Measurements from ENCODE around the gene ASB2. TPM values are rescaled to one million over a fixed set of nuclear protein-coding genes. Genes with fewer than 3 reads are reported as not detected.

ASB2 gene
- total and polyA plus RNA-seq, 2 of the 13 experiments (the other 11 are each of a cell fraction or from before 2014, with no cell fraction given): 0.82 to 4.1 TPM

- ChIA-PET CTCF (ENCODE audit: low intra/inter-chr PET ratio, low total read pairs) (interaction anchor here (0.7 to 2.6 kb wide), 2 partner anchors 28 to 29 kb away, joined by 3 to 15 read pairs; no protein-coding TSS in a partner anchor), POLR2A (interaction anchor here (1.1 to 3.9 kb wide), 6 partner anchors 11 to 33 kb away, joined by 3 to 25 read pairs (median 12); no protein-coding TSS in a partner anchor)
- H3K27me3 ChIP-seq (ENCODE audit: control insufficient read depth in 1 of 2, insufficient read depth in 2 of 2, low read length in 2 of 2): no peaks in the 10 kb centered on the region; a peak in 2 of 5 replicates
- peaks cover 43% of the 10 kb centered on the region for H3K4me1 ChIP-seq (ENCODE audit: insufficient read depth, low read length)
- H3K4me2 ChIP-seq (ENCODE audit: low read depth, low read length): peak overlapping the region; percentile 31
- H4K20me1 ChIP-seq (ENCODE audit: insufficient read depth, low read length): no peaks in the 10 kb centered on the region
- H3K9me3 ChIP-seq (ENCODE audit: low read length): no peaks in the 10 kb centered on the region
- TF ChIP-seq FOSL2 (CRISPR knock-in tag; IDR thresholded peaks at IDR 0.05) (0 out of 2 replicates have a peak, but pooled peaks have one; percentile 14), FOXK2 (IDR thresholded peaks at IDR 0.05) (no peak), ZNF687 (CRISPR knock-in tag; IDR thresholded peaks at IDR 0.05) (peak; percentile 24; the same call in 1 of the 2 replicates)
- H3K9ac ChIP-seq (ENCODE audit: insufficient read depth, low read depth, low read length): no peak overlapping the region
- H3K4me3 ChIP-seq (replicated peaks in 1 of 3; ENCODE audit: insufficient read depth in 1 of 3, low read depth in 2 of 3, low read length in 3 of 3): no peak overlapping the region
- BruUV-seq (replicated peaks): no TSS peak
- DNase-seq (ENCODE audit: low spot score) (no peak), FAIRE-seq (no peak), ATAC-seq (no peak)
- WGBS (ENCODE audit: low lambda C conversion rate): 52% methylated on average over 14 of the region's 16 CpGs
- intact Hi-C loops (cut with micrococcal nuclease; ENCODE audit: unreplicated experiment) (loop anchor here (1.0 kb wide), 1 partner anchor 60 kb away; no protein-coding TSS in a partner anchor), in situ Hi-C loops (cut with HindIII; ENCODE audit: extremely low pct_ligation_motif_present, low pct_unique_long_range_greater_than_20kb) (loop anchor here (5.0 kb wide), 2 partner anchors 61 to 196 kb away; no protein-coding TSS in a partner anchor)
- H3K36me3 ChIP-seq (replicated peaks in 1 of 2; ENCODE audit: control insufficient read depth in 1 of 2, insufficient read depth in 2 of 2, low read length in 2 of 2): no peaks in the 10 kb centered on the region
- H2AFZ ChIP-seq (ENCODE audit: low read length): no peak overlapping the region
- no peaks in the 10 kb centered on the region for H3K79me2 ChIP-seq (ENCODE audit: insufficient read depth, low read length)
- H3K27ac ChIP-seq (ENCODE audit: extremely low read length, insufficient read depth, low read length): no peak overlapping the region
These were observed 35.0 kb downstream of the ASB2 start for GRCh38 chr14:93941293-93941910.
